NCI-H146 treated with DMSO at 0.1 percent for 48 hours (cell line): ENCODE measurements around the gene SLAMF9.

Experiments used
- DNase-seq: peaks from one replicate; lab custom pipeline; 2025; ENCODE audit not compliant: unreplicated experiment; lab: John Stamatoyannopoulos, UW

Gene SLAMF9

GRCh38 chr1:159953536-159954515, at the start of gene SLAMF9:
Gene SLAMF9 (minus strand): TSS chr1:159954237. CDS start chr1:159954137, 100 bp downstream.
- DNase-seq, result no peak

GRCh38 chr1:160001440-160001839, 47.4 kb upstream of the SLAMF9 start:
- DNase-seq, result no peak

- DNase-seq, result no peak
Measured at GRCh38 chr1:159999204-159999603, 45.2 kb upstream of the SLAMF9 start.

- DNase-seq, result no peak
Measured at GRCh38 chr1:159996653-159997052, 42.6 kb upstream of the SLAMF9 start.

GRCh38 chr1:159994896-159995295, 40.9 kb upstream of the SLAMF9 start:
- DNase-seq, result no peak

GRCh38 chr1:159993911-159994310, 39.9 kb upstream of the SLAMF9 start:
- DNase-seq, result no peak

GRCh38 chr1:159992161-159992560, 38.1 kb upstream of the SLAMF9 start:
- DNase-seq, result no peak

- no peak for DNase-seq
Measured at GRCh38 chr1:159991513-159991912, 37.5 kb upstream of the SLAMF9 start.

- DNase-seq, result no peak
Measured at GRCh38 chr1:159990005-159990404, 36.0 kb upstream of the SLAMF9 start.

- DNase-seq, result no peak
Measured at GRCh38 chr1:159989581-159989980, 35.5 kb upstream of the SLAMF9 start.

- no peak for DNase-seq
Measured at GRCh38 chr1:159988006-159988405, 34.0 kb upstream of the SLAMF9 start.

- DNase-seq, result no peak
Measured at GRCh38 chr1:159987186-159987585, 33.1 kb upstream of the SLAMF9 start.

- DNase-seq, result no peak
Measured at GRCh38 chr1:159986531-159986930, 32.5 kb upstream of the SLAMF9 start.

GRCh38 chr1:159986093-159986492, 32.1 kb upstream of the SLAMF9 start:
- DNase-seq, result no peak

- no peak for DNase-seq
Measured at GRCh38 chr1:159985473-159985872, 31.4 kb upstream of the SLAMF9 start.

- DNase-seq, result no peak
Measured at GRCh38 chr1:159983681-159984080, 29.6 kb upstream of the SLAMF9 start.

GRCh38 chr1:159982280-159982679, 28.2 kb upstream of the SLAMF9 start:
- no peak for DNase-seq

GRCh38 chr1:159981351-159982055, 27.5 kb upstream of the SLAMF9 start:
- DNase-seq, result no peak

- DNase-seq, result no peak
Measured at GRCh38 chr1:159980786-159981185, 26.7 kb upstream of the SLAMF9 start.

- DNase-seq, result no peak
Measured at GRCh38 chr1:159980076-159980475, 26.0 kb upstream of the SLAMF9 start.

- no peak for DNase-seq
Measured at GRCh38 chr1:159979257-159979656, 25.2 kb upstream of the SLAMF9 start.

GRCh38 chr1:159978107-159978398, 24.0 kb upstream of the SLAMF9 start:
- no peak for DNase-seq
